ELR (cell line): ENCODE measurements around the gene TMEM132D.

ENCODE experiments used
- DNase-seq: peaks from one replicate; pipeline ENCODE4 v3.0.0-alpha.2; 2015; ENCODE audit warnings: low read depth

The TMEM132D gene

GRCh38 chr12:129534966-129535750, 368.7 kb downstream of the TMEM132D start:
- no peak for DNase-seq

- no peak for DNase-seq
Observed at GRCh38 chr12:129532707-129533499, 370.9 kb downstream of the TMEM132D start.

DNA sequence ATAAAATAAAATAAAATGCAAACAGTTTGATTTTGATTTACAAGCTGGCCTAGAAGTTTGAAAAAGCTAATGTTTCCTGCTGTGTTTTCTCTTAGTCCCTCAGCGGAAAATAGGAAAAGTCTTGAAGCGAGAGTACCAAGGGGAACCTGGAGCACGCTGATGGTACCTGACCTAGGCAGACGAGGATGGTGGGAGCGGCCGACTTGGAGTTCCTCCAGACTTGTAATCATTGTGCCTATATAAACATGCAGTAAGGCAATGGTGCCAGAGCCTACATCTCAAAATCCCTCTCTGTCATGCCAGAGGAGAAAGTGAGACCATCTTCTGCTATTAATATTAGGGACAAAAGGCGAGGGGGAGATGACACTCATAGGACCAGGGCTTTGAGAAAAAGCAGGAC, 371.7 kb downstream of the TMEM132D start:
- no peak for DNase-seq

DNA sequence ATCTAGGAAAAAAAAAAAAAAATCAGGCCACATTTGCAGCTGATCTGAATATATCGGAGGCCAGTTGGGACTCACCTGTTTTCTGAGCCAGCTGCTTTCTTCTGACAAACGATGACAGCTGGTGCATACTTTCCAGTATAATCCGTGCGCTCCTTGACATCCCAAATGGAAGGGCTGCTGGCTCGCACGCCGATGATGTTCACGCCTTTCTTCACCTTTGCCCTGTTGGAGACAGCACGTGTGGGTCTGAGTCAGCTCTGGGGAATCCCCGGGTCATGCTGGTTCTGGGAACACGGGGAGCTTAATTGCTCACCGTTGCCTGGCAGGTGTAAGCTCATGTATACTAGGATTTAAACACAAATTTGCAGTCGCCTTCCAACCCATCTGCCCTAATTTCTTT, 372.8 kb downstream of the TMEM132D start:
- no peak for DNase-seq

- no peak for DNase-seq
Observed at GRCh38 chr12:129530517-129530916, 373.3 kb downstream of the TMEM132D start.

DNA sequence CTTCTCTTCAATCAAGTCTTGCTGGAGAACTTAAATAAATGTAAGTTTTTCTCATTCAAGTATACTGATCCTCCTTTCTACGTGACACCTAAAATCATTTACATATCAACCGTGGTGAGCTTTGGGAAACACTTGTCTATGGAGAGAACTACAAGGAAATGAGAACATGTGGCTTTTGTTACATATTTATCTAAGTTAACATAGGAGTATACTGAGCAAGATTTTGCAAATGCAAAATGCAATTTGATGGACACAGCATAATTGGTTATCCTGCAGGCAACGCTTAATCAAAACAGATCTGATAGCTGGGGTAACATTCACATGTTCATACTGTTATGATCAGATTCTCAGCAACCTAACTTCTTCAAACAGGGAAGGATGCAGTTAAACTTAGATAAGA, 376.3 kb downstream of the TMEM132D start:
- DNase-seq: no peak

GRCh38 chr12:129523621-129524020, 380.2 kb downstream of the TMEM132D start:
- no peak for DNase-seq

DNA sequence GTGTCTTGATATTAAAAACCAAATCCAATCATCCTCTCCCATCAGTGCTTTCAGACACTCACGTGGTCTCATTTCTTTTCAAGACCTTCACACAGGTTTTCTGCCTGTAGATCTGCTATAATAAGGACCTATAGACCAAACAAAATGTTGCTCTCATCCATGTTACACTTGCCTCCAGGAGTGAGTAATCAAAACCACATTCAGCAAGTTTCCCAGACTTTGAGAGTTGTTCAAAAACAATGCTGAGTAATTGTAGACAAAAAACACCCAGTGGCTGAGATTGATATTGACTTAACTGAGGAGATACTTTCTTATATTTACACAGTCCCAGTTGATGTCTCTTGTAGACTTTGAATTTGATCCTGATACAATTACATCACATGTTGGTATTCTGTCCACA, 383.1 kb downstream of the TMEM132D start:
- no peak for DNase-seq

DNA sequence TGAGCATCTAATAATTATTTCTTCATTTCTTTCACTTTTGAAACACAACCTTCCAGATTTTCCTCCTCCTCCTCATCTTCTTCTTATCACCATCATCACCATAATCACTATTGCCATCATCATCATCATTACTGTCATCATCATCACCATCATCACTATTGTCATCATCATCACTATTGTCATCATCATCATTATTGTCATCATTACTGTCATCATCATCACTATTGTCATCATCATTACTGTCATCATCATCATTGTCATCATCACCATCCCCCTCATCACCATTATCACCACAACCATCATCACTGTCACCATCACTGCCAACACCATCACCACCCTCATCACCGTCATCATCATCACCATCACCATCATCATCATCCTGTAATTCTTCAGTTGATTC, 400.0 kb downstream of the TMEM132D start:
- DNase-seq: no peak

DNA sequence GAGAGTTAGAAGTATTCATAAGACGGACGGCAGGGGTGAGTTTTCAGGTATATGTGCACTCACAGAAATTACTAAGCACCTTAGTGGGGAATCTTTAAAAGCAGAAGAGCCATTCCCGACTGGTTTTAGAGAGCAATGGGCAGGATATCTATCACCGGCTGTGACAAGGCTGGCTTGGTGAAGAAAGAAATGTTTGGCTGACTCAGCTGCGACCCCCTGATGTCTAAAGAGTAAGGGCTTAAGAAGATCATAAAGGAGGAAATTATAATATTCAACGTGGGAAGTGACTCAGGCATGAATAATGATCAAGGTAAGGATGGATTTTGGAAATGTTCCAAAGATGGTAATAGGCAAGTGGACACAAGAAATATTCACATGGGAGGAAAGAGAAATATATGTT, 407.6 kb downstream of the TMEM132D start:
- no peak for DNase-seq

- no peak for DNase-seq
Observed at GRCh38 chr12:129494766-129495165, 409.1 kb downstream of the TMEM132D start.

DNA sequence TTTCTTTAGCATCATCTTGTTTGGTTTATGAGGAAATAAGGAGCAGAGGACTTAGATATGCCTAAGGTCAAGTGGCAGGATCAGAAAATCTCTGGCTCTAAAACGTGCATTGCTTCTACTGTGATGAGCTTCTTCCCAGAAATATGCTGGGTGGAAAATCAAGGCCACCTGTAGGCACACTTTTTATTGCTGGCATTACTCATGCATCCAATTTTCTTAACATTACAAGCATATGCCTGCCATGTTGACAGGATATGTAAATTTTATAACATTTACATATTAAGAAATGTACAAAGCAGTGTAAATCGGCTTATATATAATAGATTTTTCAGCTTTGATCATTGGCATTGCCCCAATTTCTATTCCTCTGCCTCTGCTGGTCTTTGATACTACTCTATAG, 409.6 kb downstream of the TMEM132D start:
- no peak for DNase-seq

GRCh38 chr12:129489100-129489676, 414.6 kb downstream of the TMEM132D start:
- DNase-seq: no peak

GRCh38 chr12:129486931-129487330, 416.9 kb downstream of the TMEM132D start:
- DNase-seq: no peak

- no peak for DNase-seq
Observed at GRCh38 chr12:129483111-129483893, 420.5 kb downstream of the TMEM132D start.

DNA sequence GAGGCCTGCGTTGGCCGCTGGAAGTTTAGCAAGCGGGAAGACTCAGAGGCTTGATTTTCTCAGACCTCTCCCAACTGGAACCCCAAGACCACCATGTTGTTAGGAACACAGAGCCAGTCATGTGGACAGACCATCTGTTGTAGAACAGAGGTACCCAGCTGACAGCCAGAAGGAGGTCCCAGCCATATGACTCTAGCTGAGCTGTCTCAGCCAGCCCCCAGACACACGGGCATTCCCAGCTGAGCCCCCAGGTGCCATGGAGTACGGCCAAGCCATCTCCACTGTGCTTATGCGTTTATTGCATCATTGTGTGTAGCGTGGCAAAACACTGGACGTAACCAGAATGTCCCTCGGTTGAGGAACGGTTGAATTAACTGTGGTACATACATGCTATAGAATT, 421.9 kb downstream of the TMEM132D start:
- no peak for DNase-seq

- DNase-seq: no peak
Observed at GRCh38 chr12:129470196-129470595, 433.6 kb downstream of the TMEM132D start.

DNA sequence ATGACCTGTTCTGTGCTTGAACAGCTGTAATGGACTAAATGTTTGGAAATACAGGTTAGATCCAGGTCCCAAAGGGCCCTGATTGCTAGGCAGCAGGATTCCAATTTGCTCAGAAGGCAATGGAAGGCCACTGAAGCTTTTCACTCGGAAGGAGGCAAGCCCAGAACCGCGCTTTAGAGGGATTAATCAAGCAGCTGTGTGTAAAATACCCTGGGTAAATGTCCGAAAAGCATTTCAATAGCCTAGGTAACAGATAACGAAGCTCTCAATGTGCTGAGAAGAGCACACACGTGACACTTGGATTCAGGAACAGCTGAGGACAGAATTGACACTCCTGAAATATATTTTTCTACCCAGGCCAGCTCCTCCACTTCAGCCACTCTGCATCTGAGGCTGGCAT, 436.1 kb downstream of the TMEM132D start:
- no peak for DNase-seq

DNA sequence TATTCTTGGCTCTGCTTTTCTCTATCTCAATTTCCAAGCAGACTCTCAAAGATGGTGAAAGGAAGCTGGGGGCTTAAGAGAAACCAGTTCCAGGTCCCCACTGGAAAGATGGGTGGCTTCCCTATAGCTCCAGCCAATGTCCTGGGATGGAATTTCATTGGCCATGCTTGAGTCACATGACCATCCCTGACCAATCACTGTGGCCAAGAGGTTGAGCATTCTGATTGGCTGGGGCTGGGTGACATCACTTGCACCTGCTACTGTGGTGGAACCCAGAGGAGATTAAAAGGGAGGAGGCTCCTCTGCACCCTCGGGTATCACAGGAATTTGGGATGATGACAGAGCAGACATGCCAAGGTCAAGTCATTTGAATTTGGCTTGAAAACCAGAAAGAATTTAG, 436.5 kb downstream of the TMEM132D start:
- DNase-seq: no peak

GRCh38 chr12:129466499-129466898, 437.3 kb downstream of the TMEM132D start:
- DNase-seq: no peak

- DNase-seq: no peak
Observed at GRCh38 chr12:129459886-129460285, 443.9 kb downstream of the TMEM132D start.

DNA sequence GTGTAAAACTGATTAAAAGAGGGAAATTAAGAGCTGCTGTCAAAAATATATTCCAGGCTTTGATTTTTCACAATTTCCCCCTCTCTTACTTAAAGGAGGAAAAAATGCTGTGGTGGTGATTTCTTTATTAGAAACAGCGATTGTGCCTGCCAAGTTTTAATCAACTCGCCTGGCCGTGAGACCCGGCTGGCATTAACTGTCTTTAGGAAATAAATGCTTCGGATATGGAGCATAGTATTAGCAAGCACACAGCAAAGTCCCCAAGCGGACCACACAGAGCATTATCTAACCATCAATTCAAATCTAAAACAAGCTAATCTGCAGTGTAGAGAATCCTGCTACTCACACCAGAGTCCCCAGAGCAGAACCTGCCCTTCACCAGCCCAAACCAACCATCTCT, 457.1 kb downstream of the TMEM132D start:
- DNase-seq: no peak
